ENCODE data around the gene ALOX5.
"Not testable (repeated sequence)": the region's sequence is repeated elsewhere in the genome, so short reads cannot be mapped to it uniquely, and the experiment has no call there.

ALOX5 gene

DNA sequence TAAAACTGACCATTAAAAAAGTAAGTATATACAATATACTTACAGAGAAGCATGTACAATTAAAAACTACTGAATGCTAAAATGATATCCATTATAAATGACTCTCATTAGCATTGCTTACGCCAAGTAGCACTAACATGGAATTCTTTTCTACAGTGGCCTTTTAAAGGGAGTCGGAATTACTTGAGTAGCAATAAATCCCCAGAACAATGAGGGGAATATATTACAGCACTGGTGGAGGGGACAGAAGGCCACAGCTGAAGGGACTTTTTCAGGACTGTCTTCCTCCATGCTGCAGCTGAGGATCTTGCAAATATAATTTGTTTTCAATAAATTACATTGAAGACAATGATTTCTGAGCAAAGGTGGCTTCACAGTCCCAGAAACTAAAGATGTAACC, 97.0 kb downstream of the ALOX5 start:
- H3K36me3 ChIP-seq (ENCODE audit: control insufficient read depth, insufficient read depth, low read length): no peaks in the 10 kb centered on the region
- WGBS, 2 experiments (ENCODE audit: insufficient coverage in 2 of 2): 83 to 100% methylated on average over 1 to 2 of the region's 2 CpGs
- peaks cover 17% of the 10 kb centered on the region for H3K4me1 ChIP-seq (ENCODE audit: control insufficient read depth, insufficient read depth, low read length, poor library complexity, severe bottlenecking)
- peak overlapping the region; percentile 83 for H3K27ac ChIP-seq (ENCODE audit: low read depth, low read length, severe bottlenecking)
- no peak overlapping the region for H3K4me3 ChIP-seq (ENCODE audit: extremely low read depth, insufficient read depth, low read length, poor library complexity, severe bottlenecking)
- H3K9me3 ChIP-seq (ENCODE audit: control insufficient read depth, low read length): no peaks in the 10 kb centered on the region

DNA sequence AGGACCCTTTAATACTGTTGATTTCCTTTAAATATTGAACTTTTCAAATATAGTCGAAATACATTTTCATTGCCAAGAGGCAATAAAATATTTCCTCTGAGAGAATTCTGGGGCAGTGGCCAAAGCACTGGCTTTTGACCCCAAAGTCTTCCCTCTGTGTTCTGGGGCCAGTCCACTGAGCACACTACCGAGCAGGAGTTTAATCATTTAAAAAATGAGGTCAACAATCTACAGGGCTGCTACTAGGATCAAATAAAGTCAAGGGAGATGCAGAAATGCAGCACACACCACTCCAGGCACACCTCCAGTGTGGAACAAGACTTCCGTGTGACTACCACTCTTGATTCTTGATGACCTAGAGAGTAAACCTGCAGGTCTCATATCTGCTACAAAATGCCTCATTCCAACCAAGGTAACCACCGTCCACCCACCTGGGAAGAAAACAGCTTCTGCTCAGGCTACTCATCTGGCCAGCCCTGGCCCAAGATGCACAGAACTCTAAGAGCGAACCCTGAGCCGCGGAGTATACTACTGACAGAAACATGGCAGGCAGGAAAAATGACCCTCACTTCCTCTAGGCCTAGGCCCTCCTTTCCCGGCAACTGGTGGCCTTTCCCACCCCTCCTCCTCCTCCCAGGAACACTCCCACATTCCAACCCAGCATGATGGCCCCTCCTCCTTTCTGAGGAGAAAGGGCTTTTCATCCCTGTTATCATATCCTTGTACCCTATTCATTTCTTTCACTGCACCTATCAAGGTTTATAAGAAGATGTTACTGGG, 97.7 kb downstream of the ALOX5 start:
- Histone ChIP-seq H3K4me1 (ENCODE audit: control insufficient read depth, insufficient read depth, low read length, poor library complexity, severe bottlenecking) (peaks cover 17% of the 10 kb centered on the region), H3K36me3 (ENCODE audit: control insufficient read depth, insufficient read depth, low read length) (no peaks in the 10 kb centered on the region), H3K4me3 (ENCODE audit: extremely low read depth, insufficient read depth, low read length, poor library complexity, severe bottlenecking) (no peak overlapping the region), H3K9me3 (ENCODE audit: control insufficient read depth, low read length) (no peaks in the 10 kb centered on the region), H3K27ac (ENCODE audit: low read depth, low read length, severe bottlenecking) (peak overlapping the region; percentile 83)
- 85 to 91% methylated on average over 5 to 7 of the region's 8 CpGs for WGBS, 2 experiments (ENCODE audit: insufficient coverage in 2 of 2)

DNA sequence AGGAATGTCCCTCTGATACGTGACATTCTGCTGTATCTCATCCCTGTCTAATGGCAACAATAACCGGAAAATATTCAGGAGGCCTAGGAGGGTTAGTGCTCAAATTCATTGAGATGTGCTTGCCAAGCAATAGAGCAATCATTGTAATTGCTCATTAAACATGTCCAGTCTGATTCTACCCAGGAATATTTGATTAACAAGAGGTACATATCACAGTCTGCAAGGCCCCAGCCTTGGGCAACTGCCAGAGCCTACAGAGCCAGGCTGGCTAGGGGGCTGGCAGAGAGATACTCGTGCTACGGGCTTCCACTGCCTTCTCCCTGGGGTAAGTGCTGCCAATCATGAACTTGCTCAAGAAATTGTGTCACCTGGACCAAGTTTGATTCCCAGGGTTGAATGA, 99.1 kb downstream of the ALOX5 start:
- 94 to 97% methylated on average over 4 of the region's 4 CpGs for WGBS, 2 experiments (ENCODE audit: insufficient coverage in 2 of 2)
- Histone ChIP-seq H3K27ac (ENCODE audit: low read depth, low read length, severe bottlenecking) (no peak overlapping the region), H3K9me3 (ENCODE audit: control insufficient read depth, low read length) (no peaks in the 10 kb centered on the region), H3K36me3 (ENCODE audit: control insufficient read depth, insufficient read depth, low read length) (no peaks in the 10 kb centered on the region), H3K4me3 (ENCODE audit: extremely low read depth, insufficient read depth, low read length, poor library complexity, severe bottlenecking) (no peak overlapping the region), H3K4me1 (ENCODE audit: control insufficient read depth, insufficient read depth, low read length, poor library complexity, severe bottlenecking) (peaks cover 17% of the 10 kb centered on the region)

DNA sequence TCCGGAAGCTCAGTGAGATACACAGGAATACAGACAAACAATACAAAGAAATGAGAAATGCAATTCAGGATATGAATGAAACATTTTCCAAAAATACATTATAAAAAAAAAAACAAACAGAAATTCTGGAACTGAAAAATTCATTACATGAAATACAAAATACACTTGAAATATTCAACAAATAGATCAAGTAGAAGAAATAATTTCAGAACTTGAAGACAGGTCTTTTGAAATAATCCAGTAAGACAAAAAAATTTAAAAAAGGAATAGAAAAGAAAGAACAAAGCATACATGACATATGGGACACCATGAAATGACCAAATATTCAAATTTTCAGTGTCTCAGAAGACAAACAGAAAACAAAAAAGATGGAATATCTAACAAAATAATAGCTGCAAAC, 102.5 kb downstream of the ALOX5 start:
- Histone ChIP-seq H3K9me3 (ENCODE audit: control insufficient read depth, low read length) (peaks cover 3% of the 10 kb centered on the region), H3K4me3 (ENCODE audit: extremely low read depth, insufficient read depth, low read length, poor library complexity, severe bottlenecking) (no peak overlapping the region), H3K36me3 (ENCODE audit: control insufficient read depth, insufficient read depth, low read length) (no peaks in the 10 kb centered on the region), H3K27ac (ENCODE audit: low read depth, low read length, severe bottlenecking) (no peak overlapping the region), H3K4me1 (ENCODE audit: control insufficient read depth, insufficient read depth, low read length, poor library complexity, severe bottlenecking) (peaks cover 12% of the 10 kb centered on the region)
- no CpG with 5 or more reads among the region's 1 CpG for WGBS, 2 experiments (ENCODE audit: insufficient coverage in 2 of 2)

DNA sequence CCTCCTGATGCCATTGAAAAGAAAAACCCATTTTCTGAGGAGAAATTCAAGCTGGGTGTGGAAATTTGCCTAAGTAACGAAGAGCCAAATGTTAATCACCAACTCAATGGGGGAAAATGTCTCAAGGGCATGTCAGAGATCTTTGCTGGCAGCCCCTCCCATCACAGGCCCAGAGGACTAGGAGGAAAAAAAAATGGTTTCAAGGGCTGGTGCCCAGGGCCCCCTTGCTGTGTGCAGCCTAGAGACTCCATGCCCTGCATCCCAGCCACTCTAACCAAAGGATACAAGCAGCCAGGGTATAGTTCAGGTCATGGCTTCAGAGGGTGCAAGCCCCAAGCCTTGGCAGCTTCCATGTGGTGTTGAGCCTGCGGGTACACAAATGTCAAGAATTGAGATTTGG, 106.3 kb downstream of the ALOX5 start:
- WGBS, 2 experiments (ENCODE audit: insufficient coverage in 2 of 2): 92 to 97% methylated on average over 2 of the region's 2 CpGs

DNA sequence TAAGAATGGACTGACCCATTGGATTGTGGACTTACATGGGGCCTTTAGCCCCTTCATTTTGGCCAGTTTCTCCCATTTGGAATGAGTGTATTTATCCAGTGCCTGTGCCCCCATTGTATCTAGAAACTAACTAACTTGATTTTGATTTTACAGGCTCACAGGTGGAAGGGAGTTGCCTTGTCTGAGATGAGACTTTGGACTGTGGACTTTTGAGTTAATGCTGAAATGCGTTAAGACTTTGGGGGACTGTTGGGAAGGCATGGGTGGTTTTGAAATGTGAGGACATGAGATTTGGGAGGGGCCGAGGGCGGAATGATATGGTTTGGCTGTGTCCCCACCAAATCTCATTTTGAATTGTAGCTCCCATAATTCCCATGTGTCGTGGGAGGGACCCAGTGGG, 107.1 kb downstream of the ALOX5 start:
- not testable (repeated sequence) for H3K4me3 ChIP-seq (ENCODE audit: extremely low read depth, insufficient read depth, low read length, poor library complexity, severe bottlenecking); H3K4me1 ChIP-seq (ENCODE audit: control insufficient read depth, insufficient read depth, low read length, poor library complexity, severe bottlenecking); H3K36me3 ChIP-seq (ENCODE audit: control insufficient read depth, insufficient read depth, low read length); H3K9me3 ChIP-seq (ENCODE audit: control insufficient read depth, low read length); H3K27ac ChIP-seq (ENCODE audit: low read depth, low read length, severe bottlenecking)
- 80 to 100% methylated on average over 1 to 3 of the region's 4 CpGs for WGBS, 2 experiments (ENCODE audit: insufficient coverage in 2 of 2)

More for the DNA sequence above, 106.3 kb downstream of the ALOX5 start:
- Histone ChIP-seq H3K4me1 (ENCODE audit: control insufficient read depth, insufficient read depth, low read length, poor library complexity, severe bottlenecking) (no peaks in the 10 kb centered on the region), H3K4me3 (ENCODE audit: extremely low read depth, insufficient read depth, low read length, poor library complexity, severe bottlenecking) (no peak overlapping the region), H3K9me3 (ENCODE audit: control insufficient read depth, low read length) (peaks cover 3% of the 10 kb centered on the region), H3K36me3 (ENCODE audit: control insufficient read depth, insufficient read depth, low read length) (no peaks in the 10 kb centered on the region), H3K27ac (ENCODE audit: low read depth, low read length, severe bottlenecking) (no peak overlapping the region)

DNA sequence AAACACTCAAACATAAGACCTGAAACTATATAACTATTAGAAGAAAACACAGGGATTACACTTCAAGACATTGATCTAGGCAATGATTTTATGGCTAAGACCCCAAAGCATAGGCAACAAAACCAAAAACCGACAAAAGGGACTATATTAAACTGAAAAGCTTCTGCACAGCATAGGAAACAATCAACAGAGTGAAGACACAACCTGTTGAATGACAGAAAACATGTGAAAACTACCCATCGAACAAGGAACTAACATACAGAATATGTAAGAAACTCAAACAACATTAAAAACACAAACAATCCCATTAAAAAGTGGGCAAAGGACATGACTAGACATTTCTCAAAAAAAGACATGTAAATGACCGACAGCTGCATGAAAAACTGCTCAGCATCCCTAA, 109.0 kb downstream of the ALOX5 start:
- WGBS, 2 experiments (ENCODE audit: insufficient coverage in 2 of 2): 78% methylated on average over 1 to 2 of the region's 3 CpGs
- Histone ChIP-seq H3K36me3 (ENCODE audit: control insufficient read depth, insufficient read depth, low read length) (no peaks in the 10 kb centered on the region), H3K4me1 (ENCODE audit: control insufficient read depth, insufficient read depth, low read length, poor library complexity, severe bottlenecking) (no peaks in the 10 kb centered on the region), H3K27ac (ENCODE audit: low read depth, low read length, severe bottlenecking) (no peak overlapping the region), H3K4me3 (ENCODE audit: extremely low read depth, insufficient read depth, low read length, poor library complexity, severe bottlenecking) (no peak overlapping the region), H3K9me3 (ENCODE audit: control insufficient read depth, low read length) (peaks cover 3% of the 10 kb centered on the region)

DNA sequence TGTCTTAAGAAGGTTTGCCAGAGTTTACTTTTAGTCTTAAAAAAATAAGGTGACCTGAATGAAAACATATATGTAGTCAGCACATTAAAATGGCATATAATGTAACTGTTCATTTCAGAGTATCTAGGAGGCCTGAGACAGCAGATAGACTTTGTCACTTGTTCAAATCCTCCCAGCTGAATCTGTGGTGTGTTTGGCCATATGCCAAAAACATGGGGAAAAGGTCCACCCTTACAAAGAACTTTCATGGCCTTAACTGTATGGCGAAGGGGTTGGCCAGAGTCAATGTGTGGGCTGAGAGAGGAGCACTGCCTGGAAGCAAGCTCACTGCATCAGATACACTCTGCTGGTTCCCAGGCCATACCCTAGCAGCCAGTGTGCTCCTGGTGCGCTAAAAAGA, 113.7 kb downstream of the ALOX5 start:
- H3K4me1 ChIP-seq (ENCODE audit: control insufficient read depth, insufficient read depth, low read length, poor library complexity, severe bottlenecking): no peaks in the 10 kb centered on the region
- no peaks in the 10 kb centered on the region for H3K36me3 ChIP-seq (ENCODE audit: control insufficient read depth, insufficient read depth, low read length)
- WGBS, 2 experiments (ENCODE audit: insufficient coverage in 2 of 2): 86 to 88% methylated on average over 1 of the region's 2 CpGs
- H3K27ac ChIP-seq (ENCODE audit: low read depth, low read length, severe bottlenecking): no peak overlapping the region
- H3K4me3 ChIP-seq (ENCODE audit: extremely low read depth, insufficient read depth, low read length, poor library complexity, severe bottlenecking): no peak overlapping the region
- H3K9me3 ChIP-seq (ENCODE audit: control insufficient read depth, low read length): no peaks in the 10 kb centered on the region

DNA sequence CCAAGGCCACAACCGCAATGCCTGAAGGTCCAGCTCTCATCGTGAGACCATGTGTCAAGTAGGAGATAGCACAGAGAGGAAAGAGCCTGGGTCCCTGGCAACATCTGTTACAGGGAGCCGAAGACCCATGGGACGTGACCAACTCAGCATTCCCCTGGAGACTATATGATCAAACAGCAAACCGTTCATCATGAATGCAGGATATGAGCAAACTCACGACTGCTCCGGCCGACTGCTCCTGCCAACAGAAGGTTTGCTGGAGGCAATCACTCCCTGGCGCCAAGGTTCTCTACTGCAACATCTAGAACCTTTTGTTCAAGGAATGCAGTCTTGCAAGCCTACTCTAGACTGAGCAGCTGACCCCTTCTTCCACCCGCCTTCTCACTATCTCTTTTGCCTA, 114.3 kb downstream of the ALOX5 start:
- H3K27ac ChIP-seq (ENCODE audit: low read depth, low read length, severe bottlenecking): no peak overlapping the region

DNA sequence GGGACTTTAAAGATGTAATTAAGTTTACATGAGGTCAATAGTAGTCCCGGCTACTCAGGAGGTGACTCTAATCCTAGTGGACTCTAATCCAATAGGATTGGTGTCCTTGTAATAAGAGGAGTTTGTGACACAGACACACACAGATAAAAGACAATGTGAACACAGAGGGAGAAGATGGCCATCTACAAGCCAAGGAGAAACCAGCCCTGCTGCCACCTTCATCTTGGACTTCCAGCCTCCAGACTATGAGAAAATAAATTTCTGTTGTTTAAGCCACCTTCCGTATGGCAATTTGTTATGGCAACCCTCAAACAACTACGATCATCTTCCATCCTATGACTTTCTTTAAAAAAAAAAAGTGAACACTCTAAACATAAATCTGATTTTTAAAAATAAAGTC, 116.3 kb downstream of the ALOX5 start:
- H3K4me3 ChIP-seq (ENCODE audit: extremely low read depth, insufficient read depth, low read length, poor library complexity, severe bottlenecking): no peak overlapping the region
- H3K27ac ChIP-seq (ENCODE audit: low read depth, low read length, severe bottlenecking): no peak overlapping the region
- WGBS, 2 experiments (ENCODE audit: insufficient coverage in 2 of 2): no CpG with 5 or more reads among the region's 3 CpGs
- H3K36me3 ChIP-seq (ENCODE audit: control insufficient read depth, insufficient read depth, low read length): no peaks in the 10 kb centered on the region
- H3K4me1 ChIP-seq (ENCODE audit: control insufficient read depth, insufficient read depth, low read length, poor library complexity, severe bottlenecking): no peaks in the 10 kb centered on the region
- H3K9me3 ChIP-seq (ENCODE audit: control insufficient read depth, low read length): peaks cover 1% of the 10 kb centered on the region

More for the DNA sequence above, 114.3 kb downstream of the ALOX5 start:
- H3K9me3 ChIP-seq (ENCODE audit: control insufficient read depth, low read length): no peaks in the 10 kb centered on the region
- H3K36me3 ChIP-seq (ENCODE audit: control insufficient read depth, insufficient read depth, low read length): no peaks in the 10 kb centered on the region
- WGBS, 2 experiments (ENCODE audit: insufficient coverage in 2 of 2): 92 to 96% methylated on average over 9 to 10 of the region's 10 CpGs
- no peaks in the 10 kb centered on the region for H3K4me1 ChIP-seq (ENCODE audit: control insufficient read depth, insufficient read depth, low read length, poor library complexity, severe bottlenecking)
- H3K4me3 ChIP-seq (ENCODE audit: extremely low read depth, insufficient read depth, low read length, poor library complexity, severe bottlenecking): no peak overlapping the region

DNA sequence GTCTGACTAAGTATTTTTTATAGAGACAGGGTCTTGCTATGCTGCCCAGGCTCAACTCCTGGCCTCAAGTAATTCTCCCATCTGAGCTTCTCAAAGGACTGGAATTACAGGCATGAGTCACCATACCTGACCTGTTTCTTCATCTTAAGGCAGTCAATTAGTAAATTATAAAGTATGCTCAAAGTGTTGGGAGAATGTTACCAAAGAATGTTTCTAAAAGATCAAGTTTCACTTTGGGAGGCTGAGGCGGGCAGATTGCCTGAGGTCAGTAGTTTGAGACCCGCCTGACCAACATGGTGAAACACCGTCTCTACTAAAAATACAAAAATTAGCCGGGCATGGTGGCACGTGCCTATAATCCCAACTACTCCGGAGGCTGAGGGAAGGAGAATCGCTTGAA, 117.0 kb downstream of the ALOX5 start:
- H3K9me3 ChIP-seq (ENCODE audit: control insufficient read depth, low read length): peaks cover 4% of the 10 kb centered on the region
- WGBS, 2 experiments (ENCODE audit: insufficient coverage in 2 of 2): 100% methylated on average over 1 to 4 of the region's 7 CpGs
- no peak overlapping the region for H3K4me3 ChIP-seq (ENCODE audit: extremely low read depth, insufficient read depth, low read length, poor library complexity, severe bottlenecking)
- no peak overlapping the region for H3K27ac ChIP-seq (ENCODE audit: low read depth, low read length, severe bottlenecking)
- H3K36me3 ChIP-seq (ENCODE audit: control insufficient read depth, insufficient read depth, low read length): no peaks in the 10 kb centered on the region
- H3K4me1 ChIP-seq (ENCODE audit: control insufficient read depth, insufficient read depth, low read length, poor library complexity, severe bottlenecking): no peaks in the 10 kb centered on the region
